GM12878 (cell line): ENCODE data around the gene KRTAP10-10.

Source experiments
- BCL11A ChIP-seq: IDR thresholded peaks from 2 replicates; pipeline ENCODE4 v1.6.1; 2011; ENCODE audit warnings: low read depth, low read length
- CHD1 ChIP-seq: IDR thresholded peaks from 2 replicates; pipeline ENCODE4 v1.6.1; 2012; ENCODE audit warnings: low read depth, low read length, improper control_type of control experiment
- CTCF ChIP-seq, 3 experiments: IDR thresholded peaks in 2 of 3; conservative IDR thresholded peaks in 1 of 3; 2 replicates each; pipeline ENCODE4 v1.5.1; 2011; ENCODE audit warnings: low read depth in 3 of 3, low read length in 3 of 3, mild to moderate bottlenecking in 3 of 3, control low read depth in 2 of 3, moderate library complexity in 2 of 3, inconsistent platforms in 1 of 3, mixed read lengths in 1 of 3; ENCODE audit not compliant: control insufficient read depth in 2 of 3, insufficient read depth in 1 of 3; ENCODE audit errors: extremely low read depth in 1 of 3
- EP300 ChIP-seq, 2 experiments: fragments of 150-350 bp in 1 of 2; IDR thresholded peaks; 2 replicates each; pipeline ENCODE4 v1.6.1; 2011 to 2012; ENCODE audit warnings: low read depth in 2 of 2, low read length in 2 of 2, borderline replicate concordance in 1 of 2, improper control_type of control experiment in 1 of 2, inconsistent platforms in 1 of 2; ENCODE audit not compliant: control insufficient read depth in 1 of 2
- POLR2AphosphoS2 ChIP-seq: IDR thresholded peaks from 2 replicates; pipeline ENCODE4 v1.6.1; 2011; ENCODE audit warnings: low read depth, mild to moderate bottlenecking, low read length, improper control_type of control experiment, moderate library complexity
- POLR2AphosphoS5 ChIP-seq: IDR thresholded peaks from 2 replicates; pipeline ENCODE4 v1.6.1; 2011; ENCODE audit warnings: mild to moderate bottlenecking, low read length, inconsistent platforms
- REST ChIP-seq: IDR thresholded peaks from 2 replicates; pipeline ENCODE4 v1.6.1; 2012; ENCODE audit warnings: mild to moderate bottlenecking, low read depth, low read length
- SMAD1 ChIP-seq: fragments of 450-650 bp; IDR thresholded peaks from 2 replicates; pipeline ENCODE4 v1.6.1; 2018; ENCODE audit warnings: mild to moderate bottlenecking, low read depth; ENCODE audit not compliant: partially characterized antibody
- SP1 ChIP-seq: IDR thresholded peaks from one replicate; pipeline ENCODE4 v1.6.1; 2011; ENCODE audit warnings: low read depth, low read length
- YBX1 ChIP-seq: fragments of 450-650 bp; IDR thresholded peaks from 2 replicates; pipeline ENCODE4 v1.6.1; 2016; ENCODE audit warnings: antibody characterized with exemption
- ZNF687 ChIP-seq: fragments of 450-650 bp; IDR thresholded peaks from 2 replicates; pipeline ENCODE4 v1.6.1; 2017; ENCODE audit warnings: mild to moderate bottlenecking, moderate library complexity

GRCh38 chr21:44603911-44604310 lies 33.2 kb upstream of the KRTAP10-10 start:
- TF ChIP-seq SMAD1 (no peak), POLR2AphosphoS2 (no peak), CHD1 (no peak), CTCF (IDR thresholded peaks at IDR 0.05 in 2 of 3, conservative IDR thresholded peaks at IDR 0.05 in 1 of 3; ENCODE audit: control insufficient read depth in 2 of 3, extremely low read depth in 1 of 3, insufficient read depth in 1 of 3, low read depth in 3 of 3, low read length in 3 of 3) (no peak), REST (no peak), SP1 (no peak), POLR2AphosphoS5 (no peak), ZNF687 (no peak), EP300 (IDR thresholded peaks at IDR 0.05; ENCODE audit: borderline replicate concordance in 1 of 2, control insufficient read depth in 1 of 2, low read depth in 2 of 2, low read length in 2 of 2) (no peak), BCL11A (no peak), YBX1 (no peak)
